Measurements from ENCODE around the gene HERC6.
"Not testable (repeated sequence)": the region's sequence is repeated elsewhere in the genome, so short reads cannot be mapped to it uniquely, and the experiment has no call there.

The HERC6 gene

GRCh38 chr4:88419874-88420273, 41.2 kb downstream of the HERC6 start:
- Histone ChIP-seq H3K4me3 (ENCODE audit: severe bottlenecking) (no peak overlapping the region), H3K27me3 (ENCODE audit: insufficient read depth, poor library complexity, severe bottlenecking) (no peaks in the 10 kb centered on the region), H3K36me3 (ENCODE audit: low read depth) (0 out of 2 replicates have a peak, but pooled peaks cover 3% of the 10 kb centered on the region), H3K27ac (ENCODE audit: poor library complexity, severe bottlenecking) (no peak overlapping the region), H3K9me3 (ENCODE audit: severe bottlenecking) (no peaks in the 10 kb centered on the region), H3K4me1 (ENCODE audit: insufficient read depth, poor library complexity, severe bottlenecking) (peaks cover 3% of the 10 kb centered on the region)
- no peak for TF ChIP-seq CTCF (IDR thresholded peaks at IDR 0.05; ENCODE audit: poor library complexity, severe bottlenecking)
- DNase-seq (ENCODE audit: low spot score) (no peak), ATAC-seq (ENCODE audit: low read depth) (no peak)

- no peak overlapping the region for H3K27ac ChIP-seq (ENCODE audit: poor library complexity, severe bottlenecking)
- ATAC-seq (ENCODE audit: low read depth) (no peak), DNase-seq (ENCODE audit: low spot score) (no peak)
- 0 out of 2 replicates have a peak, but pooled peaks cover 3% of the 10 kb centered on the region for H3K36me3 ChIP-seq (ENCODE audit: low read depth)
- no peak overlapping the region for H3K4me3 ChIP-seq (ENCODE audit: severe bottlenecking)
- H3K27me3 ChIP-seq (ENCODE audit: insufficient read depth, poor library complexity, severe bottlenecking), result no peaks in the 10 kb centered on the region
- H3K4me1 ChIP-seq (ENCODE audit: insufficient read depth, poor library complexity, severe bottlenecking), result peaks cover 3% of the 10 kb centered on the region
- no peak for TF ChIP-seq CTCF (IDR thresholded peaks at IDR 0.05; ENCODE audit: poor library complexity, severe bottlenecking)
- H3K9me3 ChIP-seq (ENCODE audit: severe bottlenecking), result no peaks in the 10 kb centered on the region
Observed at GRCh38 chr4:88420844-88421243, 42.2 kb downstream of the HERC6 start.

GRCh38 chr4:88422403-88422802, 43.8 kb downstream of the HERC6 start:
- no peak overlapping the region for H3K4me3 ChIP-seq (ENCODE audit: severe bottlenecking)
- H3K27ac ChIP-seq (ENCODE audit: poor library complexity, severe bottlenecking), result no peak overlapping the region
- 0 out of 2 replicates have a peak, but pooled peaks cover 3% of the 10 kb centered on the region for H3K36me3 ChIP-seq (ENCODE audit: low read depth)
- peaks cover 3% of the 10 kb centered on the region for H3K4me1 ChIP-seq (ENCODE audit: insufficient read depth, poor library complexity, severe bottlenecking)
- no peak for TF ChIP-seq CTCF (IDR thresholded peaks at IDR 0.05; ENCODE audit: poor library complexity, severe bottlenecking)
- no peaks in the 10 kb centered on the region for H3K9me3 ChIP-seq (ENCODE audit: severe bottlenecking)
- DNase-seq (ENCODE audit: low spot score) (no peak), ATAC-seq (ENCODE audit: low read depth) (no peak)
- H3K27me3 ChIP-seq (ENCODE audit: insufficient read depth, poor library complexity, severe bottlenecking), result no peaks in the 10 kb centered on the region

- no peak for DNase-seq (ENCODE audit: low spot score)
- H3K27ac ChIP-seq (ENCODE audit: poor library complexity, severe bottlenecking), result no peak overlapping the region
- no peak for TF ChIP-seq CTCF (IDR thresholded peaks at IDR 0.05; ENCODE audit: poor library complexity, severe bottlenecking)
- no peaks in the 10 kb centered on the region for H3K36me3 ChIP-seq (ENCODE audit: low read depth)
- ATAC-seq (ENCODE audit: low read depth), result no peak
- no peaks in the 10 kb centered on the region for H3K4me1 ChIP-seq (ENCODE audit: insufficient read depth, poor library complexity, severe bottlenecking)
- no peaks in the 10 kb centered on the region for H3K9me3 ChIP-seq (ENCODE audit: severe bottlenecking)
- no peaks in the 10 kb centered on the region for H3K27me3 ChIP-seq (ENCODE audit: insufficient read depth, poor library complexity, severe bottlenecking)
- no peak overlapping the region for H3K4me3 ChIP-seq (ENCODE audit: severe bottlenecking)
Observed at GRCh38 chr4:88429401-88429800, 50.7 kb downstream of the HERC6 start.

GRCh38 chr4:88435987-88436693, 57.5 kb downstream of the HERC6 start:
- Histone ChIP-seq H3K9me3 (ENCODE audit: severe bottlenecking) (no peaks in the 10 kb centered on the region), H3K4me3 (ENCODE audit: severe bottlenecking) (no peak overlapping the region), H3K27me3 (ENCODE audit: insufficient read depth, poor library complexity, severe bottlenecking) (no peaks in the 10 kb centered on the region), H3K27ac (ENCODE audit: poor library complexity, severe bottlenecking) (no peak overlapping the region), H3K4me1 (ENCODE audit: insufficient read depth, poor library complexity, severe bottlenecking) (peaks cover 3% of the 10 kb centered on the region), H3K36me3 (ENCODE audit: low read depth) (no peaks in the 10 kb centered on the region)
- no peak for TF ChIP-seq CTCF (IDR thresholded peaks at IDR 0.05; ENCODE audit: poor library complexity, severe bottlenecking)
- DNase-seq (ENCODE audit: low spot score) (no peak), ATAC-seq (ENCODE audit: low read depth) (no peak)

GRCh38 chr4:88437873-88438272, 59.2 kb downstream of the HERC6 start:
- not testable (repeated sequence) for H3K4me3 ChIP-seq (ENCODE audit: severe bottlenecking); DNase-seq (ENCODE audit: low spot score); ATAC-seq (ENCODE audit: low read depth)

More at GRCh38 chr4:88437873-88438272, 59.2 kb downstream of the HERC6 start:
- H3K27ac ChIP-seq (ENCODE audit: poor library complexity, severe bottlenecking); H3K9me3 ChIP-seq (ENCODE audit: severe bottlenecking); H3K4me1 ChIP-seq (ENCODE audit: insufficient read depth, poor library complexity, severe bottlenecking); H3K36me3 ChIP-seq (ENCODE audit: low read depth); H3K27me3 ChIP-seq (ENCODE audit: insufficient read depth, poor library complexity, severe bottlenecking): not testable (repeated sequence)
